GM20431 (cell line): ENCODE data around the gene PMS2.
"Not testable (repeated sequence)": the region's sequence is repeated elsewhere in the genome, so short reads cannot be mapped to it uniquely, and the experiment has no call there.

Source experiments
- in situ Hi-C: fragments of 300-500 bp; cut with MseI, MboI; formaldehyde crosslinking; loops from one replicate; pipeline ENCODE4 v1.15.0; 2020; ENCODE audit warnings: low sequenced_read_pairs; ENCODE audit not compliant: unreplicated experiment

The PMS2 gene

DNA sequence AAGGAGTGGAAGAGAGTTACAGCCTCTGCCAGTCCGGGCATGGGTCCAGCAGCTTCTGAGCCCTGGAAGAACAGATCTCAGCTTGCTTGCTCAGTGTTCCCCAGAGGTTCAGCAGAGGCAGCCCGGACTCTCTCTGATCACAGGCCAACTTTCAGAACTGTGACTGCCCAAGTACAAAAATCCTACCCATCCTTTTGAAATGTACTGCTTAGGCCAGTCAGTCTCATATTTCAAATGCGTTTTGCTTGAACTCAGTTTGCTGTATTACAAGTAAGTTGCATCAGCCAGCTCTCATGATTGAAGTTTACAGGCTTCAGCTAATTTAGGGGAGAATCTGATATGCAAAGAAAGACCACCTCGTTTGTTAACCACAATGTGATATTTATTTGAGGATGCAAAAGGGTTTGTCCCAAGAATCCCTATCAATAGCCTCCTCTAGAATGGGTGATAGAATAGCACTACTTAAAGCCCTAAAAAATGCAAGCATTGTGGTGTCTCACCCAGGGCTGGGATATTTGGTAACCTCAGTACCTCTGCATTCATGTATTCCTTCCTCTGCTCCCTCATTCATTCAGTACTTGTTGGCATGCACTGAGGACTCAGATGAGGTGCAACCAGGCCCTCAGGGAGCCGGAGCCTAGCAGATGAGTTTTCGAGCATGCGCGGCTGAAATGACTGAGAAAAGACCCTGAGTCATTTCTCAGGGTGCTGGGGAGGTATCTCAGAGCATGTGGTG is 7.2 kb upstream of the PMS2 start:
- in situ Hi-C loops: no loop called here

DNA sequence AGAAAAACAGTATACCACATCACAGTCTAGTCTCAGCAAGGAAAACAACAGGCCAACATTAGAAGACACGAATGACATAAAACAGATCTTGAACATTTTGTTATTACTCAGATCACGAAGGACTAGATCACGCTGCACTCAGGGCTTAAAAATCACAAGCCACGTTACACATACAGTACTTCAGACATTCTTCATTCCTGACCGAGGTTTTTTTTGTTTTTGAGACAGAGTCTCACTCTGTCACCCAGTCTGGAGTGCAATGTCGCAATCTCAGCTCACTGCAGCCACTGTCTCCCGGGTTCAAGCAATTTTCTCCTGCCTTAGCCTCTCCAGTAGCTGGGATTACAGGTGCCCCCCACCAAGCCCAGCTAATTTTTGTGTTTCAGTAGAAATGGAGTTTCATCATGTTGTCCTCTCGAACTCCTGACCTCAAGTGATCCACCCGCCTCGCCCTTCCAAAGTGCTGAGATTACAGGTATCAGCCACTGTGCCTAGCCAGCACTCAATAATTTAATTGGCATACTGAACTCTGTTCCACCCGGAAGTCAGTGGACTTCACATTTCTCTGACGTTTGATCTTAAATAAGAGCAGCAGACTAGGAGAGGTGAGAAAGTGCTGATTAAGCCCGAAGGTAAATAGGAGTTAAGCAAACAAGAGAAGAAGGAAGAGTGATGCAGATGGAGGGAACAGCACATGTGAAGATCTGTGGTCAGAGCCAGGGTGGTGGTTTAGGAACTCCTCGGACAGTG is 3.7 kb upstream of the PMS2 start:
- in situ Hi-C loops: no loop called here

DNA sequence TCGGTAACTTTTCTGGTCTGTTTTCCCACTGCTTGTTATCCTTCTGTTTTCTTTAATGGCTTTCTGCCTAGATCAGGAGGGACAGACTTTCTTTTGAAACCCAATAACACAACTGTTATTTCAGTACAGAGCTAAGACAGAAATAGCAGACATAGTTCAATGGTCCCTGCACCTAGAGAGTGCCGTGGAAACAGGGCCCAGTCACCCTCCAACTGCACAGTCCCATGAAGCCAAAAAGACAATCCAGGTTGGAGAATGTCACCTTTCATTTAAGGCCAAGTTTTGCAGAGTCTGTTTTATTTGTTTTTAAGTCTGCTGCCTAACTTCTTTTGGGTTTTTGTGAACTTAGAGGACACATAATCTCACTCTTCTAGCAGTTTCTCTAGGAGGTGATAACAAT is 2.7 kb upstream of the PMS2 start:
- in situ Hi-C loops: no loop called here

DNA sequence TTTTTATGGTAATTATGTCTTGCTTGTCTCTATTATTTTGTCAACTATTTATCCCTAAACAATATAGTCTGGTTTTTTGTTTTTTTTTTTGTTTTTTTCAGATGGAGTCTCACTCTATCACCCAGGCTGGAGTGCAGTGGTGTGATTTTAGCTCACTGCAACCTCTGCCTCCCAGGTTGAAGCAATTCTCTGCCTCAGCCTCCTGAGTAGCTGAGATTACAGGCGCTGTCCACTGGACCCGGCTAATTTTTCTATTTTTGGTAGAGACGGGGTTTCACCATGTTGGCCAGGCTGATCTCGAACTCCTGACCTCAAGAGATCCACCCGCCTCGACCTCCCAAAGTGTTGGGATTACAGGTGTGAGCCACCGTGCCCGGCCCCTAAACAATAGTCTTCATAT is 1.5 kb upstream of the PMS2 start:
- in situ Hi-C loops: not testable (repeated sequence)

DNA sequence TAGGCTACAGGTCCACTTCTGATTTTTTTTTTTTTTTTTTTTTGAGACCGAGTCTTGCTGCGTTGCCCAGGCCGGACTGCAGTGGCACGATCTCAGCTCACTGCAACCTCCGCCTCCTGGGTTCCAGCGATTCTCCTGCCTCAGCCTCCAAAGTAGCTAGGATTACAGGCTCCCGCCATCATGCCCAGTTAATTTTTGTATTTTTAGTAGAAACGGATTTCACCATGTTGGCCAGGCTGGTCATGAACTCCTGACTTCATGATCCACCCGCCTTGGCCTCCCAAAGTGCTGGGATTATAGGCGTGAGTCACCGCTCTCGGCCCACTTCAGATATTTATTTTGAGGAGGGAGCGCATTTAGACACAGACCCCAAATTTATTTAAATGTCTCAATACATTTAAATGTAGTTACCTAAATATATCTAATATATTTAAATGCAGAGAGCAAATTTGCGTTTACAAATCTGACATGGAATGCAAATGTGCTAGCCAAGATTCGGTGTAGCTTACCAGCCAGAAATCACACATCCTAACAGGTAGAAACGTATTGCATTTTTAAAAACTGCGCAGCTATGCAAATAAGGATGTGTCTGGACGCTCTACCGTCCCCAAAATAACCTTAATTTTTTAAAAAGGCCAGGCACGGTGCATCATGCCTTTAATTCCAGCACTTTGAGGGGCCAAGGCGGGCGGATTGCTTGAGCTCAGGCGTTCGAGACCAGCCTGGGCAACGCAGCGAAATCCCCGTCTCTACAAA is 836 bp downstream of the PMS2 start:
- in situ Hi-C loops: not testable (repeated sequence)

DNA sequence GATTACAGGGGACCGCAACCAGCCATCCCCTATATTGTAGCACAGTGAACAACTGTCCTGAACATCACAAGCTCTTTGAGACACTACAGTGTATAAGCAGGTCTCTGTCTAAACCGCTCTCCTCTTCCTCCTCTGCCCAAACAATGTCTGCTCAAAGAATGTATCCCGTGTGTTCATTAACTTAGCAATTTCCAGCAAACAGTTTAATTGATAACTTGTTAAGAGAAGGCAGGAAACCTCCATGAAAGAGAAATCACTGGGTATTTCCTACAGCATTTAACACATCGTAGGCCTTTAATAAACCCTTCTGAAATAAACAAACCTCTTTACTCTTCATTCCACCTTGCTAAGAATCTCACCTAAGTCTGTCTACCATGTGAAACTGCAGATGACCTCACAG is 1.5 kb downstream of the PMS2 start:
- in situ Hi-C loops: no loop called here

DNA sequence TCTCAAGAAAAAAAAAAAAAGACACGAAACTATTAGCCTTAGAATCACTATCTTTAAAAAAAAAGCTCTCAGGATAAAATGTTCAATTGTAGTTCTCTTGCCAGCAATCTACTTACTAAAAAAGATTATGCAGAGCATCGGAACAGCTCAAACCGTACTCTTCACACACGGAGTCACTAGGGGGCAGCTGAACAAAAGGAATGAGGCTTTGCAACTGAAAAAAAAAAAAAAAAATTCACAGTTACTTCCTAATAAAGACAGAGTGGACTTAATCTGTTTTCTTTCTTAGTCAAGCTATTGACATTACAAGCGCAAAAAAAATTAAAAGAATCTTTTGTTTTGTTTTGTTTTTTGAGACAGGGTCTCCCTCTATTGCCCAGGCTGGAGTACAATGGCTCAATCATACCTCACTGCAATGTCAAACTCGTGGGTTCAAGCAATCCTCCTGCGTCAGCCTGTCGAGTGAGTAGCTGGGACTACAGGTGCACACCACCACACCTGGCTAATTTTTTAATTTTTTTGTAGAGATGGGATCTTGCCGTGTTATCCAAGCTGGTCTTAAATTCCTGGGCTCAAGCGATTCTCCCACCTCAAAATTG is 11.5 kb downstream of the PMS2 start:
- in situ Hi-C loops: loop anchor here (10.0 kb wide), 1 partner anchor 327 kb away; no protein-coding TSS in a partner anchor

DNA sequence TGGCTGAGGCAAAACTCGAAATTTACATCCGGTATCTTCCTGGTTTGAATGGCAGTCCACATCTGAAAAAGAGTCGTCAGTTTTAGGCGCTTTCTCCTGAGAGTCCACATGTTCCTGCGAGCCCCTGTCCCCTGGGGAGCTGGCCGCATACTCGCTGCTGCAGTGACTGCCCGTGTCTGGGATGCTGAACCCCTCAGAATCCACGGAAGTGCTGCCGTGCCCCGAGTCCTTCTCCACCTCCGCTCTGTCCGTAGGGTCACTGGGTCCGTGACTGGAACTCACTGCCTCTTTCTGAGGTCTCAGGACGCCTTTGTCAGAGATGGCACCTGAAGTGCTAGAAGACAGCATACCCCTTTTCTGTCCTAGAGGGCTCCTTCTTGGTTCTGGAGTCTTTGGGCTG is 21.8 kb downstream of the PMS2 start:
- in situ Hi-C loops: not testable (repeated sequence)

DNA sequence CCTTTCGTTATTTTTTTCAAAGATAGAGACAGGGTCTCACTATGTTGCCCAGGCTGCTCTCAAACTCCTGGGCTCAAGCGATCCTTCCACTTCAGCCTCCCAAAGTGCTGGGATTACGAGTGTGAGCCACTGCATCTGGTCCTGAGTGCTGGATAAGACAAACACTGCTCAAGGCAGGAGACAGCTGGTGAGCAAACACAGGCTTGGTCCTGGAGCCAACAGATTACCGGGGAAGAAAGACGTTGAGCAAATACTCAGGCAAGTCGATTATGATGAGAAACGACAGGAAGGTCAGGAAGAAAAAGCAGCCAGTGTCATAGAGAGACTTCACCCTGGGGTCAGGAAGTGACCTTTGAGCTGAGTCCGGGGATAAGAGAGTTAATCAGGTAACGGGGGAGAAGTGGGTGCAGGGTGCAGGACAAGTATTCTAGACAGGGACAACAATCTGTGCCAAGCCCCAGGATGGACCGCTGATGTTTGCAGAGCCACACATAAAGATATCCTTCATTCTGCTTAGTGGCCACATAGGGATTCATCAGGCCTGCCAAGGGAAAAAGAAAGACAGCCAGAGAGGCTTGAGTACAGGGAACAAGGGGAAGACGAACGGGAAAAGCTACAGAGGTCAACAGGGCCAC is 29.1 kb downstream of the PMS2 start:
- in situ Hi-C loops: not testable (repeated sequence)

DNA sequence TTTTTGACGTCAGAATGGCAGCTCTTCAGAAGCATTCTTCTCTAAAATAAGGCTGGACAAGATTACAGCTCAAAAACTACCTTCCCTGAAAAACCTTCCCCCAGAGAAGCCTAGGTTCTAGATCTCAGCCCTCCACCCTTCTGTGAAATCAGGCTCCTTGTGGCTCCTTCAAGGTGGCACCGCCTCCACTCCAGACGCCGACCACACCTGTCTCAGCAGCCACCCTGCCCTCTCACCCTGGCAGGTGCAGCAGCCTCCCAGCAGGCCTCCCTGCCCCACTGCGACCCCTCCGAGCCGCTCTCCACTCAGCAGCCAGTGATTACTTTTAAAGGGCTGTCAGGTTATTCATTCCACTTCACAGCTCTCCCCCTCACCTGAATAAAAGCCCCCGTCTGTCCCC is 35.3 kb downstream of the PMS2 start:
- in situ Hi-C loops: not testable (repeated sequence)

DNA sequence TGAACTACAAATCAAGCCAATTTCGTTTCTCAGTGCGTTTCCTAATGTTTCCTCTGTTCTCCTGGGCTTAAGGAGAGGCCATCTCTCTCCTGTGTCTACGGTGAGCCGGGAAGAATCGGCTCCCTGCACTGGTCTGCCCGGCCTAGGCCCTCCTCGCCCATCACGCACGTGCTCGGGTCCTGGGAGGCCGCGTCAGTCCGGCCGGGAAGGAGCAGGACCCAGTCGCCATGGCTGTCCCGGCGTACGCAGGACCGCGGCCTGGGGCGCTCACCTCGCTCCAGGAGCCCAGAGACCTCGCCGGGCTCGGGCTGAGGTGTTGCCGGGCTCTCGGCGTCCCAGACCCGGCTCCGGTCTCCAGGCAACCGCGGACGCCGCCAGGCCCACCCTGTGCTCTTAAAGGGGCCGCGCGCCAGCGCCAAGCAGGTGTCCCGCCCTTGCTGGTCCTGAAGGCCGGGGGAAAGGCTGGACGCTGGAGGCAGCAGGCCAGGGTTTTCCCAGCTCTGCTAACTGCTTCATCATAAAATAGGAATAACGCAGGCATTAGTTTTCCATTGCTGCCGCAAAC is 38.4 kb downstream of the PMS2 start, which contains the start of gene RSPH10B:
RSPH10B (minus strand) TSS at position 343 of the 565 bp plus-strand sequence. CDS start 3,573 bp downstream, outside the sequence.
- in situ Hi-C loops: not testable (repeated sequence)

DNA sequence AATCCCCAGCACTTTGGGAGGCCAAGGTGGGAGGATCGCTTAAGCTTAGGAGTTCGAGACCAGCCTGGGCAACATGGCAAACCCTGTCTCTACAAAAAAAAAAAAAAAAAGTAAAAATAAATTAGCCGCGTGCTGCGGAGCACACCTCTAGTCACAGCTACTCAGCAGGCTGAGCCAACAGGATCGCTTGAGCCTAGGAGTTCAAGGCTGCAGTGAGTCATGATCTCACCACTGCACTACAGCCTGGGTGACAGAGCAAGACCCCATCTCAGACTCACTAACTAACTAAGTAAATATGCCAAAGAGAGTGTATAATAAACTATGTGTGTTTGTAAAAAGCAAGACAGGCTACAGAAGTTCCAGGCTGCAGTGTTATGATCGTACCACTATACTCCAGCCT is 45.0 kb downstream of the PMS2 start:
- in situ Hi-C loops: not testable (repeated sequence)

DNA sequence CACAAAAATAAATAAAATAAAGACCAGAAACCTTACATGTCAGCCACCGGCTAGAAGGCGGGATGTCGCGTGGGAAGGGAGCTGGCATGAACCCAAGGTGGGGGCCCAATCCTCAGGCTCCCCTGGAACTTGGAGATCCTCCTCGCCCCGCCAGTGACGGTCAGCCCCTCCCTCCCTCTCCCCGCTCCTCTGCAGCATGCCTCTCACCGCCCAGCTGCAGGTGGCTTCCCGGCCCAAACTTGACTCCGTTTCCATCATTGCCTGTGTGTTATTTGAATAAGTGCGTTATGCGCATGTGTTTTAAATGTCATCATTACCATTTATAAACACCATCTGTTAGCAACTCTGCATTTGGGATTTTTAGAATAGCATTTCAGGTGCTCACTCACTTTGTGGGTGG is 45.6 kb downstream of the PMS2 start:
- in situ Hi-C loops: not testable (repeated sequence)

DNA sequence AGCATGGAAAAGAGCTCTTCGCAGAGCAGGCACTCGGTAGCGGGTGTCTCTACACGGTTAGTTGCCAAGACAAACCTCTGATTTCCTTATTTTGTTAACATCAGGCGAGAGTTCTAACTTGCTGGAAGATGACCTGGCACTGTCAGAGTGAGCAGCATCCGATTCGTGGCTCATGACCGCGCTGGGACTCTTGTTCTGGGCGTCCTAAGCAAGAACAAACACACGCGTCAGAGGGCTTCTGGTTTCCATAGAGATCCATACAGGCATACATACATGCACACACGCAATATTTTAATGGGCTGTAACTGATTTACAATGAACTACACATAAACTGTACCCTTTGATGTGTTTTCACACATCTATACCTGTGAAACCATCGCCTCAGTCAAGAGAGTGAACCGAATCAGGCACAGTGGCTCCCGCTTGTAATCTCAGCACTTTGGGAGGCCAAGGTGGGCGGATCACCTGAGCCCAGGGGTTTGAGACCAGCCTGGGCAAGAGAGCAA is 73.9 kb downstream of the PMS2 start:
- in situ Hi-C loops: not testable (repeated sequence)

DNA sequence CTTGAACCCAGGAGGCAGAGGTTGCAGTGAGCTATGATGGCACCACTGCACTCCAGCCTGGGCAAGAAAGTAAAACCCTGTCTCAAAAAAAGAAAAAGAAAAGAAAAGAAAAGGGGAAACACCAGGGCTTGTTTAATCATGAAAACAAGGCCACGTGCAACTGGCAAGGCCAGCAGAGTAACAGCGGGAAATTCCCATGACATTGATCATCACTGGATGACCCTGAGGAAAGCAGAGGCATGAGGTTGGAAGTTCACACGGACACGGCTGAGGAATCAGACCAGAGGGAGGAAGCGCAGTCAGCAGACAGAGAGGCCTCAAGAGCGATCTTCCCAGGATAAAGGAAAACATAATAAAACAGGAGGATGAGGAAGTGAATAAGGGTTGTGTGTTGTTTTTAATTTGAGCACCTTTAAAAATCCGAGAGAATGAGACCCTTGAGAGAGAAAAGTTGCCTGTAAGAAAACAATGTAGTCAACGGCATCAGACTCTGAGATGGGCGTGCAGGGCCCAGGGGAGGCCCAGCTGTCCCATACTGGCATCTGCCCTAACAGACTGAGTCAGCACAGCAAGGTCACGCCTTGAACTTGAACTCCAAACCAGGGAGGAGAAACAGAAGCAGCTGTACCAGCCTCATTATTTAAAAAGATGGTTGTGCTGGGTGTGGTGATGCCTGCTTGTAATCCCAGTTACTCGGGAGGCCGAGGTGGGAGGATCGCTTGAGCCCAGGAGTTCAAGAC is 76.8 kb downstream of the PMS2 start:
- in situ Hi-C loops: not testable (repeated sequence)

DNA sequence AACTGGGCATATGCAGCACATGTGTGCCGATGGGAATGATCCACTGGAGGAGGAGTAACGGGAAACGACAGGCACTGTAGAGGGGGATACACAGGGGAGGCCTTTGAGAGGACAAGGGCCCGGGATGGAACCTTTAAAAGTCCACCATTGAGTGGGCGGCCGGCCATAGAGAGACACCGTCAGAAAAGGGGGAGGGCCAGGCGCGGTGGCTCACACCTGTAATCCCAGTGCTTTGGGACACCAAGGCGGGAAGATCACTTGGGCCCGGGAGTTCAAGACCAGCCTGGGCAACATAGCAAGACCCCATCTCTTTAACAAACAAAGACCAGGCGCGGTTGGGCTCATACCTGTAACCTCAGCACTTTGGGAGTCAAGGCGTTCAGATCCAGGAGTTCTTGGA is 77.6 kb downstream of the PMS2 start:
- in situ Hi-C loops: not testable (repeated sequence)

DNA sequence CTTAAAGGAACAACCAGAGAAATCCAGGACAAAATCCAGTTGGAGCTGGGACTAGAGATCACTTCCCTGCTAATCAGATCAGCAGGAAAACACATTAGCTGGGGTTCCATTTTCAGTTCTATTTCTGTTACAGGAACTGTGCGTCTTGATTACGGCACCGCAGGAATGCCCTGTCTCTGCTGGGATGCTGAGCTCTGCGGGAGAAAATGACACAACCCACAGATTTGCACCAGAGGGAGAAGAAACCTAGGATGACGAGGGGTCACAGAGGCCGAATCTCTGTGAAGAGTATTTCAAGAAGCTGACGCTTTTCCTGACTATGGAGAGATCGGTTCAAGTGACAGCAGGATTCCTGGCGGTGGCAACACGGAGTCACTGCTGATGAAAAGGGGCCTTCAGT is 78.6 kb downstream of the PMS2 start:
- in situ Hi-C loops: not testable (repeated sequence)

DNA sequence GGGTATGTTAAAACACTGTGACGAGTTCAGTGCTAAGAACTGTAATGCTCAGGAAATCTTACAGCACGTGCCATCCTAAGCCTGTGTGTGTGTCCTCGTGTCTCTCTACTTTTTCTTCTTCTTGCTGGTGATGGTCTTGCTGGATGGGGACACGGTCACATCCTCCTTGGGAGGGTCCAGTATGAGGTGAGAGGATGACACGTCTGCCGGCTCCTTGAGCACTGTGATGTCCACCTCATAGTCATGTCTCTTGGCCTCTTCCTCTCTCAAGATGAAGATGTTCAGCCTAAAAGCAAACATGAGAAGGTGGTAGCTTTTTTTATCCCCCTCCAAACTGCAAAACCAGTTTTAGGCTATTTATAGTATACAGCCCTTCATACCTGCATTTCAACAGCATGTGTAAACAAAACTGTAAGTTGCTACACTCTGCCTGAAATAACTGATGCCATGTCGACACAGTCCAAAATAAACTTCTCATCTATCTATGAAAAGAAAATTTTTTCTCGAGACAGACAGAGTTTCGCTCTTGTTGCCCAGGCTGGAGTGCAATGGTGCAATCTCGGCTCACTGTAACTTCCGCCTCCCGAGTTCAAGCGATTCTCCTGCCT is 82.5 kb downstream of the PMS2 start:
- in situ Hi-C loops: not testable (repeated sequence)
